HCT116 (cell line): ENCODE data around the gene NMB. TPM values are rescaled to one million over a fixed set of nuclear protein-coding genes. Genes with fewer than 3 reads are reported as not detected.
A peak's percentile ranks its signal among the peaks of the same experiment; 100 is the strongest.

Experiments
- ATAC-seq: fragments of 200-7000 bp; cut with Tn5 transposase; 2 replicates; pipeline ENCODE4 v1.9.1; 2020; ENCODE audit warnings: mild to moderate bottlenecking, moderate library complexity
- BruUV-seq: library from RNA; stranded (reverse); fragments of 400-500 nt; replicated peaks from 2 replicates; lab custom pipeline; 2021; lab: Mats Ljungman, UMichigan
- CTCF ChIA-PET: fragments of 300-600 bp; sonication (Branson Sonifier 250); formaldehyde crosslinking; loops from one replicate; lab custom pipeline; 2021; ENCODE audit warnings: antibody characterized with exemption; lab: Charles Lee
- POLR2A ChIA-PET: fragments of 300-600, 350-600 bp; sonication (Branson Sonifier 250); formaldehyde crosslinking; loops from one replicate; lab custom pipeline; 2021; ENCODE audit warnings: antibody characterized with exemption; lab: Charles Lee
- RAD21 ChIA-PET, 2 experiments: fragments of 300-600 bp; sonication (Branson Sonifier 250); formaldehyde crosslinking; loops; one replicate each; lab custom pipeline; 2023; ENCODE audit warnings: low total read pairs in 2 of 2; ENCODE audit not compliant: uncharacterized antibody in 2 of 2, unreplicated experiment in 2 of 2, low non-redundant PET in 1 of 2; lab: Charles Lee
- DNase-seq: peaks from one replicate; pipeline ENCODE4 v3.0.0-alpha.2; 2010; ENCODE audit warnings: low read depth, low spot score
- H2AFZ ChIP-seq: fragments of 200-600 bp; shearing (Covaris generic), sonication (generic); 2 replicates; pipeline ENCODE4 v1.6.1; 2017; ENCODE audit warnings: low read depth, mixed run types, mixed read lengths, antibody characterized with exemption, low read length; ENCODE audit not compliant: poor library complexity, severe bottlenecking
- H3K27ac ChIP-seq: 2 replicates; pipeline ENCODE4 v1.5.1; 2012; ENCODE audit warnings: low read depth, low read length
- H3K27me3 ChIP-seq: fragments of 200-600 bp; sonication (generic); 2 replicates; pipeline ENCODE4 v1.6.1; 2016; ENCODE audit warnings: mixed run types, low read length, mixed read lengths; ENCODE audit not compliant: insufficient read depth
- H3K36me3 ChIP-seq, 2 experiments: fragments of 200-500 bp in 1 of 2; fragments of 200-600 bp in 1 of 2; sonication (Bioruptor generic) in 1 of 2; sonication (generic) in 1 of 2; 2 replicates each; pipeline versions ENCODE4 v1.5.1 to v1.6.1; 2014 to 2016; ENCODE audit warnings: low read length in 2 of 2, inconsistent platforms in 1 of 2, mixed read lengths in 1 of 2, mixed run types in 1 of 2; ENCODE audit not compliant: insufficient read depth in 2 of 2, control insufficient read depth in 1 of 2
- H3K4me1 ChIP-seq, 2 experiments: fragments of 200-600 bp in 1 of 2; sonication (generic) in 1 of 2; 2 replicates each; pipeline versions ENCODE4 v1.5.1 to v1.6.1; 2012 to 2017; ENCODE audit warnings: low read length in 2 of 2, inconsistent platforms in 1 of 2, mild to moderate bottlenecking in 1 of 2, mixed read lengths in 1 of 2, mixed run types in 1 of 2, moderate library complexity in 1 of 2; ENCODE audit not compliant: insufficient read depth in 2 of 2, control insufficient read depth in 1 of 2
- H3K4me2 ChIP-seq: fragments of 200-600 bp; sonication (generic); 2 replicates; pipeline ENCODE4 v1.6.1; 2017; ENCODE audit warnings: mixed run types, low read length, mixed read lengths
- H3K4me3 ChIP-seq, 2 experiments: fragments of 200-600 bp in 1 of 2; sonication (generic) in 1 of 2; replicated peaks in 1 of 2; 2 replicates each; pipeline ENCODE4 v1.5.1; 2011 to 2016; ENCODE audit warnings: low read length in 2 of 2, control low read depth in 1 of 2, low read depth in 1 of 2, mild to moderate bottlenecking in 1 of 2, mixed read lengths in 1 of 2, mixed run types in 1 of 2
- H3K79me2 ChIP-seq: fragments of 200-600 bp; sonication (generic); 2 replicates; pipeline ENCODE4 v1.6.1; 2017; ENCODE audit warnings: mild to moderate bottlenecking, mixed run types, low read length, moderate library complexity, mixed read lengths; ENCODE audit not compliant: insufficient read depth
- H3K9ac ChIP-seq: fragments of 200-600 bp; sonication (generic); 2 replicates; pipeline ENCODE4 v1.6.1; 2016; ENCODE audit warnings: low read length, mixed read lengths
- H3K9me2 ChIP-seq: fragments of 200-600 bp; sonication (generic), shearing (Covaris generic); 2 replicates; pipeline ENCODE4 v1.6.1; 2017; ENCODE audit warnings: mixed run types, mild to moderate bottlenecking, moderate library complexity; ENCODE audit not compliant: insufficient read depth
- H3K9me3 ChIP-seq, 2 experiments: fragments of 200-500 bp in 1 of 2; fragments of 200-600 bp in 1 of 2; sonication (Bioruptor generic) in 1 of 2; sonication (generic) in 1 of 2; 2 replicates each; pipeline ENCODE4 v1.6.1; 2014 to 2017; ENCODE audit warnings: low read length in 2 of 2, mixed read lengths in 2 of 2, inconsistent platforms in 1 of 2, low read depth in 1 of 2, mild to moderate bottlenecking in 1 of 2, mixed run types in 1 of 2, moderate library complexity in 1 of 2; ENCODE audit not compliant: control insufficient read depth in 1 of 2, insufficient read depth in 1 of 2
- H4K20me1 ChIP-seq: fragments of 200-600 bp; sonication (generic), shearing (Covaris generic); 2 replicates; pipeline ENCODE4 v1.6.1; 2017; ENCODE audit warnings: mixed run types, mild to moderate bottlenecking, moderate library complexity; ENCODE audit not compliant: insufficient read depth
- CBX3 ChIP-seq: IDR thresholded peaks from 2 replicates; pipeline ENCODE4 v1.6.1; 2012; ENCODE audit warnings: low read depth
- ELF1 ChIP-seq: IDR thresholded peaks from 2 replicates; pipeline ENCODE4 v1.6.1; 2012; ENCODE audit warnings: low read depth, borderline replicate concordance
- EZH2phosphoT487 ChIP-seq: fragments of 200-600 bp; IDR thresholded peaks from 2 replicates; pipeline ENCODE4 v1.6.1; 2018; ENCODE audit warnings: antibody characterized with exemption, borderline replicate concordance
- SP1 ChIP-seq: IDR thresholded peaks from 2 replicates; pipeline ENCODE4 v1.6.1; 2012; ENCODE audit warnings: low read depth
- TCF7L2 ChIP-seq: IDR thresholded peaks from 2 replicates; pipeline ENCODE4 v1.7.0; 2011; ENCODE audit warnings: borderline replicate concordance, inconsistent platforms; ENCODE audit not compliant: insufficient read depth, insufficient read length; ENCODE audit errors: extremely low read depth
- ZFX ChIP-seq: fragments of 450-650 bp; IDR thresholded peaks from 2 replicates; pipeline ENCODE4 v1.6.1; 2017
- ZNF274 ChIP-seq: fragments of 200-500 bp; sonication (Bioruptor generic); IDR thresholded peaks from 2 replicates; pipeline ENCODE4 v1.6.1; 2014; ENCODE audit warnings: mild to moderate bottlenecking, low read depth, low read length, inconsistent platforms
- intact Hi-C: fragments of 100-400 bp; cut with micrococcal nuclease; formaldehyde crosslinking; loops from 2 replicates; pipeline ENCODE4 v1.10.0; 2022
- total RNA-seq: library from RNA; stranded (reverse); gene quantifications from one replicate; pipeline ENCODE4 v1.2.1, GENCODE V29; 2021; ENCODE audit not compliant: unreplicated experiment
- TF ChIP-seq, protein P1 (sequence below): IDR thresholded peaks from 2 replicates; pipeline ENCODE4 v1.6.1; 2012
- TF ChIP-seq, protein P2 (sequence below): IDR thresholded peaks from 2 replicates; pipeline ENCODE4 v1.6.1; 2011; ENCODE audit warnings: mild to moderate bottlenecking, low read length, moderate library complexity; ENCODE audit not compliant: insufficient replicate concordance; ENCODE audit errors: extremely low read depth

The NMB gene
- total RNA-seq, 1 experiment from 2014 or later, result 9.8 TPM

DNA sequence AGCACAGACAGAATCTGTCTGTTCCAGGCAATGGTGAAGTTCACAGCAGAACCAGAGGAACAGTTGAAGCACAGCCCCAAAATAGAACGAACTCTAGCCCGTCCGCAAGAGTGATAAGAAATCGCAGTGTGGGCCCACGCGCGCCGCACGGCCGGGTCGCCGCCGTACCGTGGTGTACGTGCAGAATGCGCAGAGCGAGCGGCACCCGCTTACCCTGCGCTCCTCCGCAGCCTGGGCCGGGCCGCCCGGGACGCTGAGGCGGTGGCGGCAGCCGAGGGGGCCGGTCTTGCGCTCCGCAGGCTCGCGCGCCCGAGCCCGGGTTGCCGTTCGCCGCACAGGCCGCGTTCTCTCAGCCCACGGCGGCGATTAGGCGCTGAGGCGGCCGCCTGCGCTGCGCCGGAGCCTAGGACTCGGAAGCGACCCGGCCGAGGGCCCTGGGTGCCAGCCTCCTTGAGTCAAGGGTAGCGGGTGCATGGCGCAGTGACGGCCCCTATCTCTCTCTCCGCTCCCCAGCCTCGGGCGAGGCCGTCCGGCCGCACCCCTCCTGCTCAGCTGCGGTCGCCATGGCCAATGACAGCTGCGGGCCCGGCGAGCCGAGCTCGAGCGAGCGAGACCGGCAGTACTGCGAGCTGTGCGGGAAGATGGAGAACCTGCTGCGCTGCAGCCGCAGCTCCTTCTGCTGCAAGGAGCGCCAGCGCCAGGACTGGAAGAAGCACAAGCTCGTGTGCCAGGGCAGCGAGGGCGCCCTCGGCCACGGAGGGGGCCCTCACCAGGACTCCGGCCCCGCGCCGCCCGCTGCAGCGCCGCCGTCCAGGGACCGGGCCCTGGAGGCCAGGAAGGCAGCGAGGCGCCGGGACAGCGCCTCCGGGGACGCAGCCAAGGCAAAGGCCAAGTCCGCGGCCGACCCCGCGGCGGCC lies 24.4 kb downstream of the NMB start:
- H3K9ac ChIP-seq, result peak overlapping the region; percentile 57
- H3K9me2 ChIP-seq, result no peaks in the 10 kb centered on the region
- no peaks in the 10 kb centered on the region for H3K9me3 ChIP-seq
- H3K27me3 ChIP-seq, result no peaks in the 10 kb centered on the region
- H3K79me2 ChIP-seq, result peaks cover 12% of the 10 kb centered on the region; the same call in 1 of the 2 replicates
- peak; percentile 31 for ATAC-seq
- DNase-seq, result no peak
- CTCF ChIA-PET, result no interaction called here
- H3K4me2 ChIP-seq, result peak overlapping the region; percentile 85
- H3K4me3 ChIP-seq, result peak overlapping the region; percentile 47 to 60
- H3K4me1 ChIP-seq, result peaks cover 8 to 29% of the 10 kb centered on the region in 2 experiments; a peak in 3 of 4 replicates
- H3K27ac ChIP-seq, result peak overlapping the region; percentile 69
- intact Hi-C loops, result loop anchor here (5.0 kb wide), 2 partner anchors 36 to 491 kb away; no protein-coding TSS in a partner anchor
- 0 out of 4 replicates have a peak, but pooled peaks cover 0 to 5% of the 10 kb centered on the region in 2 experiments for H3K36me3 ChIP-seq
- no TSS peak for BruUV-seq
- H4K20me1 ChIP-seq, result no peaks in the 10 kb centered on the region
- TF ChIP-seq ZFX, result peak; percentile 78
- TF ChIP-seq, protein P1, sequence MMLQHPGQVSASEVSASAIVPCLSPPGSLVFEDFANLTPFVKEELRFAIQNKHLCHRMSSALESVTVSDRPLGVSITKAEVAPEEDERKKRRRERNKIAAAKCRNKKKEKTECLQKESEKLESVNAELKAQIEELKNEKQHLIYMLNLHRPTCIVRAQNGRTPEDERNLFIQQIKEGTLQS, result no peak
- TF ChIP-seq, all 23 proteins: peak for 1
- ChIA-PET POLR2A (no interaction called here), RAD21 (no interaction called here)
- no peak overlapping the region for H2AFZ ChIP-seq

DNA sequence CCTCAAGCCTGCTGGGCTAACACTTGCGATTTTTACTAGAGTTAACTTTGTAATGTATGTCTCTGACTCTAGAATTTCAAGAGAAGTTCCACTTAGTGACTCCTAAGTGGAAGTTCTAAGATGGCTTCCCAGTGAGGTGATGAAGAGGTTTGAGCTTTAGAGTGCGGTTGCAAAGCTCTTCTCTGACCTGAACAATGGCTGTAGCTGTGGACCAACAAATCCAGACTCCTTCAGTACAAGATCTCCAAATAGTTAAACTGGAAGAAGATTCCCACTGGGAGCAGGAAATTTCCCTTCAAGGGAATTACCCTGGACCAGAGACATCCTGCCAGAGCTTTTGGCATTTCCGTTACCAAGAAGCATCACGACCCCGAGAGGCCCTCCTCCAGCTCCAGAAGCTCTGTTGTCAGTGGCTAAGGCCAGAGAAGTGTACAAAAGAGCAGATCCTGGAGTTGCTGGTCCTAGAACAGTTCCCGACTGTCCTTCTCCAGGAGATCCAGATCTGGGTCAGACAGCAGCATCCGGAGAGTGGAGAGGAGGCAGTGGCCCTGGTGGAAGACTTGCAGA lies 26.2 kb downstream of the NMB start:
- ChIA-PET RAD21 (interaction anchor here in 1 of 2 experiments (1.1 kb wide), 1 partner anchor 22 kb away, joined by 3 read pairs; no protein-coding TSS in a partner anchor), POLR2A (interaction anchor here (0.6 to 1.7 kb wide), 6 partner anchors 19 to 283 kb away, joined by 3 to 5 read pairs (median 3); partner anchors contain the start of gene ZSCAN2), CTCF (interaction anchor here (1.2 kb wide), 2 partner anchors 33 to 44 kb away, joined by 3 to 4 read pairs; no protein-coding TSS in a partner anchor)
- ATAC-seq (peak; percentile 8; the same call in 1 of the 2 replicates), DNase-seq (no peak)
- peak overlapping the region; percentile 79 for H2AFZ ChIP-seq
- peaks cover 8 to 29% of the 10 kb centered on the region in 2 experiments; a peak in 3 of 4 replicates for H3K4me1 ChIP-seq
- 0 out of 4 replicates have a peak, but pooled peaks cover 0 to 5% of the 10 kb centered on the region in 2 experiments for H3K36me3 ChIP-seq
- TSS peak; percentile 73 for BruUV-seq
- H4K20me1 ChIP-seq, result no peaks in the 10 kb centered on the region
- intact Hi-C loops, result loop anchor here (5.0 kb wide), 2 partner anchors 34 to 489 kb away; no protein-coding TSS in a partner anchor
- H3K4me3 ChIP-seq, result peak overlapping the region; percentile 65 to 73
- H3K9ac ChIP-seq, result peak overlapping the region; percentile 68
- no peaks in the 10 kb centered on the region for H3K9me2 ChIP-seq
- no peaks in the 10 kb centered on the region for H3K27me3 ChIP-seq
- H3K79me2 ChIP-seq, result peaks cover 12% of the 10 kb centered on the region; the same call in 1 of the 2 replicates
- H3K4me2 ChIP-seq, result peak overlapping the region; percentile 85
- no peak for TF ChIP-seq ELF1
- no peak for TF ChIP-seq SP1
- no peak for TF ChIP-seq TCF7L2
- no peak for TF ChIP-seq CBX3
- TF ChIP-seq, protein P2, sequence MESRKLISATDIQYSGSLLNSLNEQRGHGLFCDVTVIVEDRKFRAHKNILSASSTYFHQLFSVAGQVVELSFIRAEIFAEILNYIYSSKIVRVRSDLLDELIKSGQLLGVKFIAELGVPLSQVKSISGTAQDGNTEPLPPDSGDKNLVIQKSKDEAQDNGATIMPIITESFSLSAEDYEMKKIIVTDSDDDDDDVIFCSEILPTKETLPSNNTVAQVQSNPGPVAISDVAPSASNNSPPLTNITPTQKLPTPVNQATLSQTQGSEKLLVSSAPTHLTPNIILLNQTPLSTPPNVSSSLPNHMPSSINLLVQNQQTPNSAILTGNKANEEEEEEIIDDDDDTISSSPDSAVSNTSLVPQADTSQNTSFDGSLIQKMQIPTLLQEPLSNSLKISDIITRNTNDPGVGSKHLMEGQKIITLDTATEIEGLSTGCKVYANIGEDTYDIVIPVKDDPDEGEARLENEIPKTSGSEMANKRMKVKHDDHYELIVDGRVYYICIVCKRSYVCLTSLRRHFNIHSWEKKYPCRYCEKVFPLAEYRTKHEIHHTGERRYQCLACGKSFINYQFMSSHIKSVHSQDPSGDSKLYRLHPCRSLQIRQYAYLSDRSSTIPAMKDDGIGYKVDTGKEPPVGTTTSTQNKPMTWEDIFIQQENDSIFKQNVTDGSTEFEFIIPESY, result no peak
- no peak for TF ChIP-seq ZNF274
- TF ChIP-seq EZH2phosphoT487, result no peak
- TF ChIP-seq, all 23 proteins: peak for 0
- H3K9me3 ChIP-seq, result no peaks in the 10 kb centered on the region
- H3K27ac ChIP-seq, result peak overlapping the region; percentile 67
